ENCODE results near the gene GOLGA6L7.
"Not testable (repeated sequence)": the region's sequence is repeated elsewhere in the genome, so short reads cannot be mapped to it uniquely, and the experiment has no call there.

GOLGA6L7 gene

GRCh38 chr15:28881600-28881999 is 33.2 kb upstream of the GOLGA6L7 start:
- no peak for DNase-seq

GRCh38 chr15:28881170-28881569 is 32.7 kb upstream of the GOLGA6L7 start:
- DNase-seq: no peak

GRCh38 chr15:28880680-28881079 is 32.2 kb upstream of the GOLGA6L7 start:
- DNase-seq: no peak

DNA sequence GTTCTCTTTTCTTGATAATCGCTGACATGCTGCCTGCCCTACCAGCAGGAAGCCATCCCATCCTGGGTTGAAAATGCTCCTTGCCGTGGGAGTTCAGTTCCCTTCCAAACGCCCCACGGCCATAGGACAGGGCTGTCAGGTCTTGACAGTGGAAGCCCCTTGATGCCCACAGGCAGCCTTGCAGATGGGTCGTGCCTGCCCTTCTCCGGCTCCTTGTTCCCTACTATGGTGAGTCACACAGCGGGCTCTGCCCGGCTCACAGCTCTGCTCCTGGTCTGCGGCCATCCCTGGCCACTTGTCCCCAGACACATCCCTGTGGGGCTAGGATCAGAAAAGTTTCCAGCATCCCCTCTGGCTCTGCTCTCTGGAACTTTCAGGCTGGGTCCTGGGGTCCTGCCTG is 31.1 kb upstream of the GOLGA6L7 start:
- no peak for DNase-seq

GRCh38 chr15:28878209-28878608 is 29.8 kb upstream of the GOLGA6L7 start:
- DNase-seq: no peak

GRCh38 chr15:28876845-28877185 is 28.4 kb upstream of the GOLGA6L7 start:
- DNase-seq: no peak

GRCh38 chr15:28876131-28876844 is 27.8 kb upstream of the GOLGA6L7 start:
- DNase-seq: no peak

GRCh38 chr15:28875461-28876000 is 27.1 kb upstream of the GOLGA6L7 start:
- DNase-seq: no peak

DNA sequence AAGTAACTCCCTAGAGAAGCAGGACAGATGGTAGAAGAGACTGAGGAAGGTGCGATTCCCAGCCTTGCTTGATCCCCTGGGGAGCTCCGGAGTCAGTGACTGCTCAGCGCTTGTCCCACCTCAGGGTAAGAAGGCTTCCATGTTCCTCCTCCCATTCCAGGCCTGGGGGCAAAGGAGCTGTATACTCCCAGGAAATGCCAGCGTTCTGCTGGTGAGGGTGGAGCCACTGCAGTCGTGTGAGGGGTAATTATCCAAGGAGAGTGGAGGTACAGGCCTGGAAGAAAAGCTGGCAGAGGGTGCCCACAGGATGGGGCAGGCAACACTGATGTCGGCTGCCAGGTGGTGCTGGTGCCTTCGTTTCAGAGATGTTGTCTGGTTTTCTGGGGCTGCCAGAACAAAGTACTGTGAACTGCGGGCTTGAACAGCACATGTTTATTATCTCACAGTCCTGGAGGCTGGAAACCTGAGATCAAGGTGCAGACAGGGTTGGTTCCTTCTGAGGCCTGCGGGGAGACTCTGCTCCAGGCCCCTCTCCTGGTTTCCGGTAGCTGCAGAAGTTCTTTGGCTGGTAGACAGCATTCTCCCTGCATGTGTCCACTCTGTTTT is 25.2 kb upstream of the GOLGA6L7 start:
- DNase-seq: no peak

GRCh38 chr15:28873006-28873405 is 24.6 kb upstream of the GOLGA6L7 start:
- no peak for DNase-seq

- DNase-seq: no peak
These were observed 22.7 kb upstream of the GOLGA6L7 start for GRCh38 chr15:28871168-28871567.

- DNase-seq: no peak
These were observed 20.4 kb upstream of the GOLGA6L7 start for GRCh38 chr15:28868744-28869345.

- DNase-seq: not testable (repeated sequence)
These were observed 13.3 kb upstream of the GOLGA6L7 start for GRCh38 chr15:28861589-28862293.

GRCh38 chr15:28861031-28861534 is 12.6 kb upstream of the GOLGA6L7 start:
- no peak for DNase-seq

DNA sequence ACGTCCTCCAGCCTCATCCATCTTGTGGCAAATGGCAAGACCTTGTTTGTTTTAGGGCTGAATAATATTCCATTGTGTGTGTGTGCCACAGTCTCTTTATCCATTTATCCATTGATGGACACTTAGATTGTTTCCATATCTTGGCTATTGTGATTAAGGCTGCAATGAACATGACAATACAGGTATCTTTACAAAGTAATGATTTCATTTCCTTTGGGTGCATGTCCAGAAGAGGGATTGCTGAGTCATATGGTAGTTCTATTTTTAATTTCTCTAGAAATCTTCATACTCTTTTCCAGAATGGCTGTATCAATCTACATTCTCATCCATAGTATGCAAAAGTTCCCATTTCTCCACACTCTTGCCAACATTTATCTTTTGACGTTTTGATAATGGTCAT is 6.1 kb upstream of the GOLGA6L7 start:
- DNase-seq: not testable (repeated sequence)

DNA sequence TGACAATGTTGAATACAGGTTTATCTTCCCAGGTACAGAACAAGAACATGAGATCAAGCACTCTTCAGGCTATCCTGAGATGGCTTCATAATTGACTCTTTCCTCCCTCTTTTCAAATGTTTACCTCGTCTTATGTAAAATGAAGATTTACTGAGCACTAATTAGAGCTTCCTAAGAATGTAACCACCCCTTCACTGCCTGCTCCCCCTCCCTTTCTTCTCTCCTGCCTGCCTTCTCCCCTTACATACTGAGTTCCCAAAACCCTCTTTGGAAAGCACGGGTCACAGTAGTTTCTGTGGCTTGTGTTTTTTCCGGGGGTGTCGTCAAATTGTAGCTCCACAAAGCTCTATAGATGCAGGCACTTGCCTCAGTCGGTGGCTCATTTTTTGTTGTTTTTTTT is 5.2 kb upstream of the GOLGA6L7 start:
- not testable (repeated sequence) for DNase-seq

- not testable (repeated sequence) for DNase-seq
These were observed 1.3 kb upstream of the GOLGA6L7 start for GRCh38 chr15:28849766-28850165.

GRCh38 chr15:28849271-28849670 is 827 bp upstream of the GOLGA6L7 start:
- not testable (repeated sequence) for DNase-seq

DNA sequence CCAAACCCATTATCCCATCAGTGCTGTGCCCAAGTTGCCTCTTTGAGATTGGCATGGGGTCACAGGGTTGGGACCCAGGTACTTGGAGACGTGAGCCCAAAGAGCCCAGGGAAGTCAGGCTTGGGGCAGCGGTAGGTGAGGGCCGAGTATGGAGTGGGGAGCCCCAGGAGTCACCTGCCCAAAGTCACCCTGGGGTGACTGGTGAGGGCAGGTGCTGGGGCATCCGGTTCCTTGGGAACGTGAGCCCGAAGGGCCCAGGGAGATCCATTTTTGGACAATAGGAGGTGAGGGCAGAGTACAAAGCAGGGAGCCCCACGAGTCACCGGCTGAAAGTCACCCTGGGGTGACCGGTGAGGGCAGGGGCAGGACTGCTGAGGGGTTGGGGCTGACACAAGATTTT is 485 bp downstream of the GOLGA6L7 start:
- DNase-seq: not testable (repeated sequence)

DNA sequence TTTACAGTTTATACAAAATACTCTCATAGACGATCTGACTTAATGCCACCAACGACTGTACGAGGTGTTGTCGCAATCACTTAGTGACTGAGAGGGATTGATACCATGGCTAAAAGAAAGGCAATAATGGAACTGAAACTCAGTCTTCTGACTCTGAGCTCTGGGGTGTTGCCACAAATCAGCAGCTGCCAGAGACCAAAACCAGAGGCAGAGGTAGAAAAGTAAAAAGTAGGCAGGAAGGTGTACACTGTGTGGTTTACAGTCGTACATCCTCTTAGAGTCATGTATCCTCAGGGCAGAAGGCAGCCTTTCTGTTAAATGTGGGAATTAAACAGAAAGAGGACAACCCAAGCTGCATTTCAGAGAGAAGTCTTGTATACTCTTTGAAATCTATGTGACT is 1.2 kb downstream of the GOLGA6L7 start:
- DNase-seq: not testable (repeated sequence)

DNA sequence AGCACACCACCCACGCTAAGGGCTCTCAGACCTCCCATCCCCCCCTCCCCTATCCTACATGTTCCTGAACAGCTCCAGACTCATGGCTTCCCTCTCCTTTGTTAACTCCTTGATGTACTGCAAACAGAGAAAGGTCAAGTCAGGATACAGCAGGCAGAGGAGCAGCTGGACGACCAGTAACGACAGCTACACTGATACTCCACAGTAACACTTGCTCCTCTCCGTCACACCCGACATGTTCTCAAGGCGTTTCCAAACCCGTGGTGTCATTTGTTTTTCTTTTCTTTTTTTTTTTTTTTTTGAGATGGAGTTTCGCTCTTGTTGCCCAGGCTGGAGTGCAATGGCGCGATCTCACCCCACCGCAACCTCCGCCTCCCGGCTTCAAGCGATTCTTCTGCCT is 4.3 kb downstream of the GOLGA6L7 start:
- DNase-seq: not testable (repeated sequence)

DNA sequence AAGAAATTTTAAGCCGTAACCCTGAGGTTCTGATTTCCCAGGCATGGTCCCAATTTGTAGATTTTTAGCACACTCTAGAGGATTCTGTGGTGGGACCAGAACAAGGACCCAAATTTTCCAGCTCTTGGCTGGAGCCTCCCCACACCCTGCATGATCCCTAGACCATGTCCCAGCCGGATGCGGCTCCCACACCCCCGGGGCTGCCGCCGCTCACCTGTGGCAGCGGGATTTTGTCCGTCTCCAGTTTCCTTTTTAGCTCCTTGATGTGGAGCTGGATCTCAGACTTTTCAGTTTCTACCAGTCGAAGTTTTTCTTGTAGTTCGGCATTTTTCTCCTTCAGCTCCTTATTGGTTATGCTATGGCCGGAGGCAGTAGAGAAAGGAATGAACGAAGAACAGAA is 4.9 kb downstream of the GOLGA6L7 start:
- DNase-seq: not testable (repeated sequence)

GRCh38 chr15:28842210-28842609 is 6.2 kb downstream of the GOLGA6L7 start:
- DNase-seq: not testable (repeated sequence)
